DMS53 treated with DMSO at 0.1 percent for 48 hours (cell line): Measurements from ENCODE around the gene RNF26.

ENCODE experiments used
- DNase-seq: peaks from one replicate; lab custom pipeline; 2025; ENCODE audit not compliant: unreplicated experiment; lab: John Stamatoyannopoulos, UW

RNF26 gene

GRCh38 chr11:119334174-119334930 lies at the start of gene RNF26:
RNF26 (plus strand) TSS chr11:119334527; CDS start chr11:119335123, 596 bp downstream.
- peak; percentile 93 for DNase-seq

GRCh38 chr11:119285431-119285830 lies 48.9 kb upstream of the RNF26 start:
- DNase-seq: no peak

GRCh38 chr11:119288219-119288618 lies 46.1 kb upstream of the RNF26 start:
- no peak for DNase-seq

GRCh38 chr11:119290894-119291497 lies 43.3 kb upstream of the RNF26 start:
- no peak for DNase-seq

GRCh38 chr11:119293461-119293860 lies 40.9 kb upstream of the RNF26 start:
- DNase-seq: no peak

GRCh38 chr11:119295178-119295577 lies 39.1 kb upstream of the RNF26 start:
- no peak for DNase-seq

- no peak for DNase-seq
These were observed 36.4 kb upstream of the RNF26 start for GRCh38 chr11:119297938-119298337.

- DNase-seq: no peak
These were observed 35.6 kb upstream of the RNF26 start for GRCh38 chr11:119298726-119299125.

DNA sequence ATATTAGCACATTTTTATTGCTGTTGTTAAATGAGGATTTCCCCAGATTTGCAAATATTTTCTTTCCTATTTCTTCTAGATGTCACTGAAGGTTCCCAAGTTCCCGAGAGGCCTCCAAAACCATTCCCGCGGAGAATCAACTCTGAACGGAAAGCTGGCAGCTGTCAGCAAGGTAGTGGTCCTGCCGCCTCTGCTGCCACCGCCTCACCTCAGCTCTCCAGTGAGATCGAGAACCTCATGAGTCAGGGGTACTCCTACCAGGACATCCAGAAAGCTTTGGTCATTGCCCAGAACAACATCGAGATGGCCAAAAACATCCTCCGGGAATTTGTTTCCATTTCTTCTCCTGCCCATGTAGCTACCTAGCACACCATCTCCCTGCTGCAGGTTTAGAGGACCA lies 34.9 kb upstream of the RNF26 start:
- no peak for DNase-seq

DNA sequence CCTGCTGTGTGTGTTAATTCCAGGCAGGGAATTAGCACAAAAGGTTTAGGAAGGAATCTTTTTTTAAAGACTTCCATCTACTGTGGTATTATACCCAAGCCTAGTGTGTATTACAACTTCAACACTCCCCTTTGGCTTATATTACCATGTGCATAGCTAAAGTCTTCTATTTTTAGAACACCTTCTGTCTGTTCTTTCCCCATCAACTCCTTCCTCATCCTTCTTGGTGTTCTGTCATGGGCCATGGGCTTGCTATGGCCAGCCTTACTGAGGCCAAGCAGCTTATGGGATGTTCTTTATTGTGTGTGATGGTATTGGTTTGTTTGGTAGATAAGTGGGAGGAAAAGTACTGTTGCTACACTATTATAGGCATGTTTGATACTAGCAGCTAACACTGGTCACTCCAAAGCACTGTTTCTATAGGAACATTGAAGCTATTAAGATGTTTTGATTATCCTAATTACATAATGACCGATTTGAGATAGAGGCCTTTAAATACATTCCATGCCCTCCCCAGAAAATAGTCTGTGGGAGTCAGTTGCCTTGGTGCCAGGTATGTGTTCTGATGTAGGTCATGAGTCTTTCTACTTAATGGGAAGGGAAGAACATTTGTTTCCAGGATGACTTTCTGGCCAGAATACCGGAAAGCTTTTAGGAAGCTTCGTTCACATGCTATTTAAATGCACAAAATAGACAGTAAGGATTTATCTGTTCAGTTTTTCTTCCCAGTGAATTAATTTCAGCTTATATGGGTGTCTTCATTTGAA lies 33.9 kb upstream of the RNF26 start:
- no peak for DNase-seq

DNA sequence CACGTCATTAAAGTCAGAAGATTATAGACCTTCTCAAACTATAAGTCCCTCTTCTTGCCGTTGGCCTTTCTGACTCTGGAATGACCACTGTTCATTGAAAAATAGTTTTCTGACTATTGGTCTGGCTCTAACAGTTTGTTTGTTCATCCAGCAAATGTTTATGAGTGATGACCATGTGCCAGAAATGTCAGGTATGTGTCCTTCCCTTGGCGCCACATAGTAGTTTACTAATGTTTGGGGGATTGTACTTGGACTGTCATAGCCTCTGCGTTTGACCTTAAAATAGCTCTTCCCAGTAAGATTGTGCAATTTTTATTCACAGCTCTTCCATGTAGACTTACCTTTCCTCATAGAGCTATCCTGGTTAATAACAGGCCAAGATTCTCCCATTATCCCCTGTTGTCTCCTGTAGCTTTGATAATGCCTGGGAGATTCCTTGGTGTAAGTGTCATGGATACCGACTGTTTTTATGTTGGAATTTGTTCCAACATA lies 31.1 kb upstream of the RNF26 start:
- no peak for DNase-seq

- no peak for DNase-seq
These were observed 28.6 kb upstream of the RNF26 start for GRCh38 chr11:119305556-119306372.

DNA sequence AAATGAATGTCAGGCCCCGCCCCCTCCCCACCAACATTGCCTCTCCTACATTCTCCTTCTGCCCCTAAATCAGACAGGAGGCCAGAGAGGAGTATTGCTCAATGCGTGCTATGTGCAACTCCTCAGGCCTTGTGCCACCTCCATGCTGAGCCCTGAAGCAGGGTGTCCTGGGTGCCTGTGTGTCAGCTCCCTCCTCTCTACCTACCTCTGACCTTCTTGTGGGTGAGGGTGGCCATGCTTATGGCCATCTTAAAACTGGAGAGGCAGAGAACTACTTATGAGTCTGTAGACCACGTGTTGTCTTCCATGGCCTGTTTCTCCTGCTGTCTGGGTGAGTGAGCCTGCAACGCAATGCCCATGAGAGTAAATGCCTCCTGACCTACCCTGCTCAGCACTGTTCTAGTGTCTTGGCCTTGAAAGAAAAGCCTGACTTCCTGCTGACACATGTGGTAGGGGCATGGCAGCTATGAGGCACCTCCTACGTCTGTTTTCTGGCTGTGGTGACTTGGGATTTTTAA lies 27.9 kb upstream of the RNF26 start:
- DNase-seq: no peak

- no peak for DNase-seq
These were observed 27.1 kb upstream of the RNF26 start for GRCh38 chr11:119307219-119307618.

DNA sequence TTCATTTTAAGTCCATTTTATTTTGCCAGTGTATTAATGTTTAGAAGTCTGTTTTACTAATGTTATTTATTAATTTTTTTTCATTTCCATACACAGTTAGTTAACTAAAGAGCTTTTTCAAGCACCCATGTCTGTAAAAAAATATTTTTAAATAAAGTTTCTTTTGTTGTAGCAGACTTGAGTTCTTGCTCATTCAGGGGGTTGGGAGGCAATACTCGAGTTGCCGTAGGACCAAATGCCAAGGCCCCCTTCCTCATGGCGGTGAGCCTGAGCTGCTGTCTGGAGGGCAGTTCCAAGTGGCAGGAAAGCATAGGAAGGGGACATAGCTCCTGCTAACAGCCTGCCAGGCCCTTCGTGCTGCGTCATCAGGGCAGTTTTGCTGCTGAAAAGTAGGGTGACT lies 26.4 kb upstream of the RNF26 start:
- DNase-seq: no peak

DNA sequence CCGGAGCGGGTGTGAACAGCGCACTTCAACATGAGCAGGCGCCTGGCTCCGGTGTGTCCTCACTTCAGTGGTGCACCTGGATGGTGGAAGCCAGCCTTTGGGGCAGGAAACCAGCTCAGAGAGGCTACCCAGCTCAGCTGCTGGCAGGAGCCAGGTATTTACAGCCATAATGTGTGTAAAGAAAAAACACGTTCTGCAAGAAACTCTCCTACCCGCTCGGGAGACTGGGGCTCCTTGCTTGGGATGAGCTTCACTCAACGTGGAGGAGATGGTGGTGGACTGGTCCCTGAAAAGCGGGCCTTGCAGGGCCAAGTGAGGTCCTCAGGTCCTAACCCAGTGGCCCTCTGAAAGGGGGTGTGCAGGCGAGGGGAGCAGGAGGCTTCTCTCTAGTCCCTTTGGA lies 24.9 kb upstream of the RNF26 start:
- no peak for DNase-seq

GRCh38 chr11:119309953-119310681 lies 24.2 kb upstream of the RNF26 start:
- DNase-seq: no peak

DNA sequence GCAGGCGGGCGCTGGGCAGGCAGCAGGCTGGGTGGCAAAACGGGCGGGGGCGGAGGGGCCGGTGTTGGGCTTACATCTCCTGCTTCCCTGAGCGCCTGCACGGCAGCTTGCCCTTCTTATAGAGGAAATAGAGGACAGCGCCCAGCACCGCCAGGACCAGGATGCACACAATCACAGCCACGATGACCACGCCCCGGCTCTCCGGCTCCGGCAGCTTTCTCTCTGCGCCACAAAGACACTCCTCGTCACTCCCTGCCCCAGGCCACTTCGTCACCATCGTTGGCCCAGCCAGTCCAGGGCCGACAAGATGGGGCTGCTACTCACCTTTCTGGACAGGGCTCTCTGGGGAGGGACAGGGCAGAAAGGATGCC lies 23.7 kb upstream of the RNF26 start:
- DNase-seq: no peak

DNA sequence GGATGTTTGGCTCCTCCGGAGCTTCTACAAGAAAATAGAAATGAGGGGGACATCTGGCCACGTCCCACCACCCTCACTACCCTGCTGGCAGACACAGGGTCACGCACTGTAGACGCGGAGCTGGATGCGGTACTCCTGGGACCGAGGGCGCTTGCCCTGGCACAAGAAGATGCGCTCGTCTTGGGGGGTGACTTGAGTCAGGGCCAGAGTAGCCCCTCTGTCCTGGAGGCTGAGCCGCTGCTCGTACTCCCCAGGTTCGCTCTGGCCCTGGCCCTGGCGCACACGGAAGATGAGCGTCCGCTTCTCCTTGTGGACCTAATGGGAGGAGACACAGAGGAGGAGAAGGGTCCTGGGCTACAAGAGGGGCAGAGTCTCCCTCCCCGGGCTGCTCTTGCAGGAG lies 19.6 kb upstream of the RNF26 start:
- DNase-seq: no peak
